ENCODE results near the gene ONECUT2.
"Not testable (repeated sequence)": the region's sequence is repeated elsewhere in the genome, so short reads cannot be mapped to it uniquely, and the experiment has no call there.

Gene ONECUT2

DNA sequence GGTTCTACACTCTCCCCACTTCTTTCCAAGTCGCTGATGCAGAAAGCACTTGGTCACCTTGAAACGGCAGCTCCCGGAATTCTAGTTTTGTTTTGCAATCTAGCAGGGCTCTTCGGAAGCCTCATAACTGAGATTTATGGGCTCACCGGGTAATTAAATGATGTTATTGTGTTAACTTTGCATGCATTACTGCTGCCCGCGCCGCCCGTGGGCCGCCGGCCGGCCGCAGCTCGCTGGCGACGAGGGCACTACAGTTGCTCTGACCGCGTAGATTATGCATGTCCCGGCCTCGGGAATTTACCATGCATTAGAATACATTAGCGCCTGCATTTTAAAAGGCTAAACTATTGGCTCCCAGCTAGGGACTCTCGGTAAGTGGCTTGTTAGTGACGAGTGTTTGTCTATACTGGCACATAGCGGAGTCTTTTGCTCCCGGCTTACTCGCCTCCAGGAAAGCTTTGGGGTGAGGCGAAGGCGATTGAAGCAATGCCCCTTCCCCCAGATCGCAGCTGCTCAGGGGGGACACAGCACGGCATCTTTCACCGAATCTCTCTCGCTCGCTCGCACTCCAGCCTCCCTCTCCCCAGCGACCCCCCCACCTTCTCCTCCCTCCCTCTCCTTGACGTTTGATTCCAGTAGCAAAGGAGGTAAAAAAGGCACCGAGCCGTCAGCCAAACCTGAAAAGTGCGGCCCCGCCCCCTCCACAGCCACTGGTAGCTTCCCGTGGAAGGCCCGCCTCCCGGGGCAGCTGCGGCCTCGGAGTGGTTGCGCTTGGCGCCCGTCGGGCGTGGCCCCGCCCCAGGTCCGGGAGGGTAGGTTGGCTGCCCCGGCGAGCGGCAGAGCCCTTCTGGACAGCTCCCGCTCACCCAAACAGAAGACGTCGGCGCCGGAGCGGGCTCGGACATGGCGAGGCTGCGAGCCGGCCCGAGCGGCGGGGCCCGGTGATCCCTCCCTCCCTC, at the start of gene ONECUT2:
ONECUT2 (plus strand) TSS at position 839 of the 959 bp plus-strand sequence. CDS start 343 bp downstream, outside the sequence.
- Histone ChIP-seq H3F3A (ENCODE audit: insufficient read depth, low read length) (no peaks in the 10 kb centered on the region), H3K9ac (ENCODE audit: low read length) (no peak within 1 kb of the TSS), H2AFZ (ENCODE audit: low read length) (no peak within 1 kb of the TSS), H3K9me2 (ENCODE audit: low read depth, low read length) (no peaks in the 10 kb centered on the region), H3K79me2 (ENCODE audit: insufficient read depth, low read length) (no peaks in the 10 kb centered on the region), H3K4me3 (ENCODE audit: low read depth, low read length, poor library complexity, severe bottlenecking) (no peak within 1 kb of the TSS), H3K36me3 (ENCODE audit: insufficient read depth, low read length) (no peaks in the 10 kb centered on the region), H3K4me2 (ENCODE audit: low read length) (no peak within 1 kb of the TSS), H3K4me1 (ENCODE audit: insufficient read depth, low read length, severe bottlenecking) (no peaks in the 10 kb centered on the region), H3K9me3 (ENCODE audit: low read length) (no peaks in the 10 kb centered on the region), H4K20me1 (ENCODE audit: insufficient read depth, low read length) (no peaks in the 10 kb centered on the region), H3K27ac (ENCODE audit: low read depth, low read length, poor library complexity, severe bottlenecking) (no peak within 1 kb of the TSS), H3K27me3 (ENCODE audit: insufficient read depth, low read length) (no peaks in the 10 kb centered on the region)
- TF ChIP-seq EZH2 (IDR thresholded peaks at IDR 0.05; ENCODE audit: borderline replicate concordance, low read length) (no peak), CTCF (IDR thresholded peaks at IDR 0.05; ENCODE audit: low read length) (no peak)

- no peaks in the 10 kb centered on the region for H3K36me3 ChIP-seq (ENCODE audit: insufficient read depth, low read length)
- no peak overlapping the region for H3K4me3 ChIP-seq (ENCODE audit: low read depth, low read length, poor library complexity, severe bottlenecking)
- no peaks in the 10 kb centered on the region for H3F3A ChIP-seq (ENCODE audit: insufficient read depth, low read length)
- no peak overlapping the region for H2AFZ ChIP-seq (ENCODE audit: low read length)
- TF ChIP-seq CTCF (IDR thresholded peaks at IDR 0.05; ENCODE audit: low read length), result no peak
- no peak for TF ChIP-seq EZH2 (IDR thresholded peaks at IDR 0.05; ENCODE audit: borderline replicate concordance, low read length)
- H4K20me1 ChIP-seq (ENCODE audit: insufficient read depth, low read length), result no peaks in the 10 kb centered on the region
- H3K9ac ChIP-seq (ENCODE audit: low read length), result no peak overlapping the region
- H3K9me2 ChIP-seq (ENCODE audit: low read depth, low read length), result no peaks in the 10 kb centered on the region
- H3K4me2 ChIP-seq (ENCODE audit: low read length), result no peak overlapping the region
- no peak overlapping the region for H3K27ac ChIP-seq (ENCODE audit: low read depth, low read length, poor library complexity, severe bottlenecking)
- no peaks in the 10 kb centered on the region for H3K27me3 ChIP-seq (ENCODE audit: insufficient read depth, low read length)
- H3K79me2 ChIP-seq (ENCODE audit: insufficient read depth, low read length), result no peaks in the 10 kb centered on the region
- H3K4me1 ChIP-seq (ENCODE audit: insufficient read depth, low read length, severe bottlenecking), result no peaks in the 10 kb centered on the region
- H3K9me3 ChIP-seq (ENCODE audit: low read length), result no peaks in the 10 kb centered on the region
Measured at GRCh38 chr18:57389271-57389670, 45.9 kb upstream of the ONECUT2 start.

DNA sequence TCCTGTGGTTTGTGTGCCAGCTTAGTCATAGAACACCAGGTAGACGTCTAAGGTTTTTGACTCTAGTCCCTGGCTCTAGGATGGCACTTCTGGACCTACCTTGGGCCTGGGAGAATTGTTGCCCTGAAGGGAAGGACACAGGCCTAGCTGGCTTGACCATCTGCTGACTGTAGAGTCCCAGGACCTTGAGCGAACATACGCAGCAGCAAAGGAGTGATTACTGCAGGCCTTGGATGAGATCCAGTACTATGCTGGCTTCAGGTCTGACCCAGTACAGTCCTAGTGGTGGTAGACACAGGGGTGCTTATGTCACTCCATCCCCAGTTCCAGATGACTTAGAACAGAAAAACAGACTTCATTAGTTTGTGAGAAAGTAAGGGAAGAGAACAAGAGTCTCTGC, 45.1 kb upstream of the ONECUT2 start:
- H3K27ac ChIP-seq (ENCODE audit: low read depth, low read length, poor library complexity, severe bottlenecking), result no peak overlapping the region
- H3K4me2 ChIP-seq (ENCODE audit: low read length), result no peak overlapping the region
- no peaks in the 10 kb centered on the region for H3K36me3 ChIP-seq (ENCODE audit: insufficient read depth, low read length)
- no peaks in the 10 kb centered on the region for H3K79me2 ChIP-seq (ENCODE audit: insufficient read depth, low read length)
- no peaks in the 10 kb centered on the region for H3K9me3 ChIP-seq (ENCODE audit: low read length)
- TF ChIP-seq CTCF (IDR thresholded peaks at IDR 0.05; ENCODE audit: low read length) (no peak), EZH2 (IDR thresholded peaks at IDR 0.05; ENCODE audit: borderline replicate concordance, low read length) (no peak)
- H4K20me1 ChIP-seq (ENCODE audit: insufficient read depth, low read length), result no peaks in the 10 kb centered on the region
- H3F3A ChIP-seq (ENCODE audit: insufficient read depth, low read length), result no peaks in the 10 kb centered on the region
- no peak overlapping the region for H3K4me3 ChIP-seq (ENCODE audit: low read depth, low read length, poor library complexity, severe bottlenecking)
- no peaks in the 10 kb centered on the region for H3K27me3 ChIP-seq (ENCODE audit: insufficient read depth, low read length)
- no peaks in the 10 kb centered on the region for H3K4me1 ChIP-seq (ENCODE audit: insufficient read depth, low read length, severe bottlenecking)
- H3K9me2 ChIP-seq (ENCODE audit: low read depth, low read length), result no peaks in the 10 kb centered on the region
- H2AFZ ChIP-seq (ENCODE audit: low read length), result no peak overlapping the region
- H3K9ac ChIP-seq (ENCODE audit: low read length), result no peak overlapping the region

DNA sequence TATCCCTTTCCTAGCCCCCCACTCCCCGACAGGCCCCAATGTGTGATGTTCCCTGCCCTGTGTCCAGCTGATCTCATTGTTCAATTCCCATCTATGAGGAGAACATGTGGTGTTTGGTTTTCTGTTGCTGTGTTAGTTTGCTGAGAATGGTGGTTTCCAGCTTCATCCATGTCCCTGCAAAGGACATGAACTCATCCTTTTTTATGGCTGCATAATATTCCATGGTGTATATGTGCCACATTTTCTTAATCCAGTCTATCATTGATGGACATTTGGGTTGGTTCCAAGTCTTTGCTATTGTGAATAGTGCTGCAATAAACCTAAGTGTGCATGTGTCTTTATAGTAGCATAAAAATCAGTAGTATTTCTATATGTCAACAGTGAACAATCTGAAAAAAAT, 40.4 kb upstream of the ONECUT2 start:
- not testable (repeated sequence) for H4K20me1 ChIP-seq (ENCODE audit: insufficient read depth, low read length); H3K4me1 ChIP-seq (ENCODE audit: insufficient read depth, low read length, severe bottlenecking); H3K27me3 ChIP-seq (ENCODE audit: insufficient read depth, low read length); H3K36me3 ChIP-seq (ENCODE audit: insufficient read depth, low read length); H3K9ac ChIP-seq (ENCODE audit: low read length); H3K79me2 ChIP-seq (ENCODE audit: insufficient read depth, low read length); H3F3A ChIP-seq (ENCODE audit: insufficient read depth, low read length); H3K9me3 ChIP-seq (ENCODE audit: low read length); H3K9me2 ChIP-seq (ENCODE audit: low read depth, low read length); H3K4me2 ChIP-seq (ENCODE audit: low read length); H2AFZ ChIP-seq (ENCODE audit: low read length); H3K27ac ChIP-seq (ENCODE audit: low read depth, low read length, poor library complexity, severe bottlenecking); H3K4me3 ChIP-seq (ENCODE audit: low read depth, low read length, poor library complexity, severe bottlenecking)

DNA sequence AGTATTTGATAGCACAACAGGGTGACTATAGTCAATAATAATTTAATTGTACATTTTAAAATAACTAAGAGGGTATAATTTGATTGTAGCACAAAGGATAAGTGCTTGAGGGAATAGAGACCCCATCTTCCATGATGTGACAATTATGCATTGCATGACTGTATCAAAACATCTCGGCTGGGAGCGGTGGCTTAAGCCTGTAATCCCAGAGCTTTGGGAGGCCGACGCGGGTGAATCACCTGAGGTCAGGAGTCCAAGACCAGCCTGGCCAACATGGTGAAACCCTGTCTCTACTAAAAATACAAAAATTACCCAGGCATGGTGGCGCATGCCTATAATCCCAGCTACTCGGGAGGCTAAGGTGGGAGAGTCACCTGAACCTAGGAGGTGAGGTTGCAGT, 38.3 kb upstream of the ONECUT2 start:
- H3K27ac ChIP-seq (ENCODE audit: low read depth, low read length, poor library complexity, severe bottlenecking); H4K20me1 ChIP-seq (ENCODE audit: insufficient read depth, low read length); H3K9me2 ChIP-seq (ENCODE audit: low read depth, low read length); H3K27me3 ChIP-seq (ENCODE audit: insufficient read depth, low read length); H3K4me3 ChIP-seq (ENCODE audit: low read depth, low read length, poor library complexity, severe bottlenecking); H2AFZ ChIP-seq (ENCODE audit: low read length); H3K9ac ChIP-seq (ENCODE audit: low read length); H3K9me3 ChIP-seq (ENCODE audit: low read length); H3K4me2 ChIP-seq (ENCODE audit: low read length); H3F3A ChIP-seq (ENCODE audit: insufficient read depth, low read length); H3K4me1 ChIP-seq (ENCODE audit: insufficient read depth, low read length, severe bottlenecking); H3K36me3 ChIP-seq (ENCODE audit: insufficient read depth, low read length); H3K79me2 ChIP-seq (ENCODE audit: insufficient read depth, low read length): not testable (repeated sequence)

All from OCI-LY1 (cell line).